A673 (cell line): Measurements from ENCODE around the gene HOXD9. TPM values are rescaled to one million over a fixed set of nuclear protein-coding genes. Genes with fewer than 3 reads are reported as not detected.

Experiments
- BruUV-seq: library from RNA; stranded (reverse); fragments of 400-500 nt; replicated peaks from 2 replicates; lab custom pipeline; 2021; lab: Mats Ljungman, UMichigan
- CTCF ChIA-PET: fragments of 300-600 bp; sonication (Branson Sonifier 250); formaldehyde crosslinking; loops from one replicate; lab custom pipeline; 2022; ENCODE audit warnings: antibody characterized with exemption; lab: Charles Lee
- POLR2A ChIA-PET: fragments of 300-600 bp; sonication (Branson Sonifier 250); formaldehyde crosslinking; loops from one replicate; lab custom pipeline; 2022; ENCODE audit warnings: antibody characterized with exemption; ENCODE audit not compliant: low non-redundant PET; lab: Charles Lee
- DNase-seq: peaks from one replicate; pipeline ENCODE4 v3.0.0-alpha.2; 2015; ENCODE audit warnings: low spot score
- H3K27ac ChIP-seq: fragments of 200-600 bp; sonication (generic); 2 replicates; pipeline ENCODE4 v1.5.1; 2016; ENCODE audit warnings: mixed run types, low read depth, mild to moderate bottlenecking, mixed read lengths, antibody characterized with exemption, low read length; ENCODE audit not compliant: poor library complexity, severe bottlenecking
- H3K27me3 ChIP-seq: fragments of 200-600 bp; sonication (generic); replicated peaks from 2 replicates; pipeline ENCODE4 v1.6.1; 2017; ENCODE audit warnings: mixed run types, low read depth, mild to moderate bottlenecking, mixed read lengths, antibody characterized with exemption, low read length; ENCODE audit not compliant: insufficient read depth, poor library complexity
- H3K36me3 ChIP-seq: fragments of 200-600 bp; sonication (generic); 2 replicates; pipeline ENCODE4 v1.6.1; 2016; ENCODE audit warnings: mixed run types, mild to moderate bottlenecking, mixed read lengths, antibody characterized with exemption, low read length; ENCODE audit not compliant: insufficient read depth, poor library complexity, severe bottlenecking
- H3K4me1 ChIP-seq: fragments of 200-600 bp; sonication (generic); 2 replicates; pipeline ENCODE4 v1.6.1; 2017; ENCODE audit warnings: mixed run types, mild to moderate bottlenecking, mixed read lengths, antibody characterized with exemption, low read length; ENCODE audit not compliant: insufficient read depth, poor library complexity, severe bottlenecking
- H3K4me3 ChIP-seq: fragments of 200-600 bp; sonication (generic); 2 replicates; pipeline ENCODE4 v1.5.1; 2016; ENCODE audit warnings: low read depth, mixed run types, mild to moderate bottlenecking, mixed read lengths, low read length; ENCODE audit not compliant: poor library complexity, severe bottlenecking
- H3K9me3 ChIP-seq: fragments of 200-600 bp; sonication (generic); 2 replicates; pipeline ENCODE4 v1.6.1; 2016; ENCODE audit warnings: mixed run types, low read depth, mild to moderate bottlenecking, mixed read lengths, antibody characterized with exemption, low read length; ENCODE audit not compliant: poor library complexity, severe bottlenecking
- CTCF ChIP-seq: fragments of 300-800, 200-600 bp; sonication (generic); conservative IDR thresholded peaks from 2 replicates; pipeline ENCODE4 v1.5.1; 2017; ENCODE audit warnings: low read depth, mild to moderate bottlenecking, antibody characterized with exemption, low read length, moderate library complexity, mixed read lengths
- EZH2 ChIP-seq: fragments of 200-600 bp; sonication (generic); IDR thresholded peaks from 2 replicates; pipeline ENCODE4 v1.6.1; 2017; ENCODE audit warnings: borderline replicate concordance, low read depth, mild to moderate bottlenecking, mixed read lengths, antibody characterized with exemption, low read length; ENCODE audit not compliant: poor library complexity, severe bottlenecking
- intact Hi-C: fragments of 100-400 bp; cut with micrococcal nuclease; formaldehyde crosslinking; loops from one replicate; pipeline ENCODE4 v1.10.0; 2022; ENCODE audit not compliant: unreplicated experiment
- total RNA-seq: library from RNA; stranded (reverse); gene quantifications from 2 replicates; pipeline ENCODE4 v1.2.3, GENCODE V29; 2021

Gene HOXD9
- total RNA-seq, 1 experiment from 2014 or later: 63.0 TPM

DNA sequence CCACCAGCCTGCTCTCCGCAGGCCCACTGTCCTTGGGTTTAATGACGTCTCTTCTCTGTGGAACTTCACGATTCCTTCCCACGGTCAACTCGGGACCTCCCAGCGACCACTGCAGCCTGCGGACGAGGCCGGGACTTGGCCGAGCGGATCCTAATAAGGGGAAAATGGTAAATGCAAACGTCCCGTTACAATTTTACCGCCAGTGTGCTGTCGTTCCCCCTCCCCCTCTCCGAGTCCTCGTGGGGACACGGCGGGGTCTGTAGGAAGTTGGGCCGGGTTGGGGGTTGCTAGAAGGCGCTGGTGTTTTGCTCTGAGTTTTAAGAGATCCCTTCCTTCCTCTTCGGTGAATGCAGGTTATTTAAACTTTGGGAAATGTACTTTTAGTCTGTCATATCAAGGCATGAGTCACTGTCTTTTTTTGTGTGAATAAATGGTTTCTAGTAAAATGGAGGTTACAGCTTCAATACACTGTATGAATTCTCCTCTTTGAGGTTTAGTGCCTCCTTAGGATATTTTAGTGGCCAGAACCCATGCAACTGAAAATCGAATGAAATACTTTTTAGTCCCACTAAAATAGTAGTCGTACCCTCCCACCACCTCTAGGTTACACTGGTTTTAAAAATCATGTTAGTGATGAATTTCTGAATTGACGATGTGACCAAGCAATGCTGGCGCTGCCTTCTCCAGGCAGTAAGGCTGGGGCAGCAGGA, 13.2 kb upstream of the HOXD9 start:
- TSS peak; percentile 29 for BruUV-seq
- Histone ChIP-seq H3K27ac (peak overlapping the region; percentile 86), H3K27me3 (no peaks in the 10 kb centered on the region), H3K9me3 (no peaks in the 10 kb centered on the region), H3K4me3 (peak overlapping the region; percentile 73), H3K36me3 (peaks cover 54% of the 10 kb centered on the region), H3K4me1 (peaks cover 3% of the 10 kb centered on the region)
- DNase-seq: peak; percentile 56
- no peak for TF ChIP-seq EZH2
- TF ChIP-seq CTCF: no peak
- POLR2A ChIA-PET: interaction anchor here (0.6 kb wide), 1 partner anchor 562 kb away, joined by 3 read pairs; no protein-coding TSS in a partner anchor
- CTCF ChIA-PET: interaction anchor here (0.7 kb wide), 1 partner anchor 669 kb away, joined by 4 read pairs; no protein-coding TSS in a partner anchor
- intact Hi-C loops: no loop called here

GRCh38 chr2:176109946-176110345, 12.6 kb upstream of the HOXD9 start:
- H3K4me1 ChIP-seq: peaks cover 3% of the 10 kb centered on the region
- intact Hi-C loops: no loop called here
- no TSS peak for BruUV-seq
- H3K36me3 ChIP-seq: peaks cover 60% of the 10 kb centered on the region
- no peaks in the 10 kb centered on the region for H3K9me3 ChIP-seq
- H3K4me3 ChIP-seq: peak overlapping the region; percentile 73
- no peak for DNase-seq
- peak overlapping the region; percentile 86 for H3K27ac ChIP-seq
- ChIA-PET CTCF (interaction anchor here (0.7 to 2.4 kb wide), 5 partner anchors 12 to 1039 kb away, joined by 3 to 7 read pairs (median 4); partner anchors contain the start of gene HOXD9), POLR2A (interaction anchor here (0.6 to 1.1 kb wide), 2 partner anchors 17 to 562 kb away, joined by 3 to 4 read pairs; no protein-coding TSS in a partner anchor)
- no peaks in the 10 kb centered on the region for H3K27me3 ChIP-seq
- TF ChIP-seq EZH2: no peak
- no peak for TF ChIP-seq CTCF

DNA sequence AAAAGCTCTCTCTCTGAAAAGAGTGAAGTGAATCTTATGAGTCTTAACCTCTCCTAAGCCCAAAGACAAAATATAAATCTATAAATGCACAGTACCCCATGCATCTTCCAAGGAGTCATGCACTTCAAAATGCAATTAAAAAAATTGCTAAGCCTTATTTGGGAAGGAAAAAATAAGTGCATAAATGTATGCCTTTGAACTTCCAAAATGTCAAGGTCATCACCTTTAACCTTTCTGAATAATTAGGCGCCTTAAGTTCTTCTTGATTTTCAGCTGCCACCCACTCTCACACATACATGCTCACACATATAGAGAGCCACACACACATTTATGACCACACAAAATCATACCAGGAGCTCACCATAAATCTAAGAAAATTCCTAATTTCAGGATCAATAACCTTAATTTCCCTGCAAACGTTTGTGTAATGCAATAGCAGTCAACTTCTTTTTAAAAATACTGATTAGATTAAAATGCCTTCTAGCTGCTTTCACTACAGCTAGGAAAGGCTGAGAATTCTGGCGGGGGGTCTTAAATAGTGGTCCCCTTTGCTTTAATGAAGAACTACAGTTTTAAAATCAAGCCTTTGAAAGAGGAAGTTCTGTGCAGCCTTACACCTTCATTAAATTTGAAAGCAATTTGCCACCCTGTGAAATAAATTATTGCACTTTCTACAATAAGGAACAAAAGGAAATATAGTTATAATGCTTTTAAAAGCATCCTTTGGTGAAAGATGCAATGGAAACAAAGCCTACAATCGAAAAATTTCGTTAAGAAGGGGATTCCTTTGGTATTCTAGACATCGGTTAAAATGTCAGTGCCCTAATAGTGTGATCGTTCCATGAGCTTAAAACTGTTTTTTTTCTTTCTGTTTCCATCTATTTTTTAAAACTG, 11.9 kb upstream of the HOXD9 start:
- no TSS peak for BruUV-seq
- Histone ChIP-seq H3K4me1 (peaks cover 3% of the 10 kb centered on the region), H3K27me3 (no peaks in the 10 kb centered on the region), H3K4me3 (peak overlapping the region; percentile 73), H3K9me3 (no peaks in the 10 kb centered on the region), H3K27ac (peak overlapping the region; percentile 88), H3K36me3 (peaks cover 60% of the 10 kb centered on the region)
- DNase-seq: no peak
- CTCF ChIA-PET: interaction anchor here (0.7 to 2.4 kb wide), 7 partner anchors 11 to 1038 kb away, joined by 3 to 7 read pairs (median 4); partner anchors contain the start of gene HOXD9
- POLR2A ChIA-PET: interaction anchor here (0.6 to 1.1 kb wide), 3 partner anchors 16 to 1250 kb away, joined by 3 to 4 read pairs (median 3); no protein-coding TSS in a partner anchor
- no peak for TF ChIP-seq EZH2
- TF ChIP-seq CTCF: no peak
- intact Hi-C loops: no loop called here
